ENCODE data around the gene NHS. TPM values are rescaled to one million over a fixed set of nuclear protein-coding genes. Genes with fewer than 3 reads are reported as not detected.

Gene NHS
- total and polyA plus RNA-seq, 2 of the 13 experiments (the other 11 are each of a cell fraction or from before 2014, with no cell fraction given): 0.02 TPM; not detected in 1

GRCh38 chrX:17563076-17563475 is 188.1 kb downstream of the NHS start (continued):
- no peak for TF ChIP-seq NFKB2 (CRISPR knock-in tag; IDR thresholded peaks at IDR 0.05; ENCODE audit: borderline replicate concordance)
- no peak for TF ChIP-seq MTF1 (CRISPR knock-in tag; IDR thresholded peaks at IDR 0.05)
- no peak for TF ChIP-seq HMG20B (CRISPR knock-in tag; conservative IDR thresholded peaks at IDR 0.05)
- TF ChIP-seq ZNF557 (CRISPR knock-in tag; IDR thresholded peaks at IDR 0.05): no peak
- no peak for TF ChIP-seq IKZF1 (IDR thresholded peaks at IDR 0.05)

GRCh38 chrX:17563515-17563914 is 188.5 kb downstream of the NHS start:
- H3K4me1 ChIP-seq (ENCODE audit: insufficient read depth, low read length): no peaks in the 10 kb centered on the region
- BruUV-seq (replicated peaks): no TSS peak
- no peak for ATAC-seq
- CTCF ChIA-PET (ENCODE audit: low intra/inter-chr PET ratio, low total read pairs): no interaction called here
- H2AFZ ChIP-seq (ENCODE audit: low read length): no peak overlapping the region
- no peak overlapping the region for H3K9ac ChIP-seq (ENCODE audit: insufficient read depth, low read depth, low read length)
- 0% methylated on average over 4 of the region's 4 CpGs for WGBS (ENCODE audit: low lambda C conversion rate)
- no peaks in the 10 kb centered on the region for H3K9me3 ChIP-seq (ENCODE audit: low read length)
- no peak overlapping the region for H3K4me2 ChIP-seq (ENCODE audit: low read depth, low read length)
- H3K36me3 ChIP-seq (replicated peaks in 1 of 2; ENCODE audit: control insufficient read depth in 1 of 2, insufficient read depth in 2 of 2, low read length in 2 of 2): no peaks in the 10 kb centered on the region
- TF ChIP-seq ZFP1 (CRISPR knock-in tag; IDR thresholded peaks at IDR 0.05) (no peak), HMG20B (CRISPR knock-in tag; conservative IDR thresholded peaks at IDR 0.05) (no peak), SALL2 (CRISPR knock-in tag; IDR thresholded peaks at IDR 0.05) (no peak), ZBTB3 (CRISPR knock-in tag; IDR thresholded peaks at IDR 0.05; ENCODE audit: borderline replicate concordance, low read depth) (no peak), TERF1 (CRISPR knock-in tag; IDR thresholded peaks at IDR 0.05) (no peak), CEBPZ (IDR thresholded peaks at IDR 0.05; ENCODE audit: low read length) (no peak), NFE2 (CRISPR knock-in tag; IDR thresholded peaks at IDR 0.05) (no peak), ZNF777 (CRISPR knock-in tag; IDR thresholded peaks at IDR 0.05) (no peak), ZNF781 (CRISPR knock-in tag; IDR thresholded peaks at IDR 0.05; ENCODE audit: borderline replicate concordance, not compliant biosample characterization) (no peak), ZBTB1 (CRISPR knock-in tag; IDR thresholded peaks at IDR 0.05; ENCODE audit: borderline replicate concordance) (no peak), MIXL1 (CRISPR knock-in tag; IDR thresholded peaks at IDR 0.05) (no peak), ZNF44 (CRISPR knock-in tag; IDR thresholded peaks at IDR 0.05) (no peak)
- no peak overlapping the region for H3K27ac ChIP-seq (ENCODE audit: extremely low read length, insufficient read depth, low read length)
- no peaks in the 10 kb centered on the region for H4K20me1 ChIP-seq (ENCODE audit: insufficient read depth, low read length)
- DNase-seq (ENCODE audit: low spot score): no peak
- FAIRE-seq: no peak
- in situ Hi-C loops (cut with HindIII; ENCODE audit: extremely low pct_ligation_motif_present, low pct_unique_long_range_greater_than_20kb): no loop called here
- intact Hi-C loops (cut with micrococcal nuclease; ENCODE audit: unreplicated experiment): no loop called here
- no peaks in the 10 kb centered on the region for H3K27me3 ChIP-seq (ENCODE audit: control insufficient read depth in 1 of 2, insufficient read depth in 2 of 2, low read length in 2 of 2)
- H3K4me3 ChIP-seq (replicated peaks in 1 of 3; ENCODE audit: insufficient read depth in 1 of 3, low read depth in 2 of 3, low read length in 3 of 3): no peak overlapping the region
- no peaks in the 10 kb centered on the region for H3K79me2 ChIP-seq (ENCODE audit: insufficient read depth, low read length)
- POLR2A ChIA-PET: no interaction called here
